ENCODE data around the gene C11orf52. TPM values are rescaled to one million over a fixed set of nuclear protein-coding genes. Genes with fewer than 3 reads are reported as not detected.

Gene C11orf52
- total RNA-seq, 1 donor from 2014 or later = 0.62 TPM

DNA sequence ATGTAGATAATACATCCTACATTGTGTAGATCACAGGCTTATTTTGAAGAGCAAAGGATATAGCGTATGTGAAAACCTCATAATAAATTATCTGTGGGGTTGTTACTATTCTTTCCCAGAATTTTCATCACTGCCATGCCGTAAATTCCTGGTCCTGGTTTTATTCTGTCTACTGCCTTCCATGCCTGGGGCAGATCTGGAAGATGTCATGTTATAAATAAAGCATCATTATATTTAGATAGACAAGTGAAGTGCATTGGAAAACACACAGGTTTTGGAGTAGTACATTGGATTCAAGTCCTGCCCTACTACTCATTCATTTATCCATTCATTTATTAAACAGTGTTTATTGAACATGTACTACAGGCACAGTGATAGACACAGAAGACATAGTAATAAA lies 2.2 kb downstream of the C11orf52 start:
- Mint-ChIP-seq H3K36me3 (ENCODE audit: unreplicated experiment) (no peaks in the 10 kb centered on the region), H3K27me3 (ENCODE audit: unreplicated experiment) (peaks cover 7% of the 10 kb centered on the region), H3K9me3 (ENCODE audit: unreplicated experiment) (no peaks in the 10 kb centered on the region), H3K27ac (ENCODE audit: unreplicated experiment) (no peak overlapping the region), H3K4me3 (ENCODE audit: unreplicated experiment) (no peak overlapping the region), H3K4me1 (ENCODE audit: unreplicated experiment) (peaks cover 29% of the 10 kb centered on the region)
- no peak for TF ChIP-seq CTCF (IDR thresholded peaks at IDR 0.05)
- DNase-seq (ENCODE audit: extremely low spot score, unreplicated experiment) = no peak

DNA sequence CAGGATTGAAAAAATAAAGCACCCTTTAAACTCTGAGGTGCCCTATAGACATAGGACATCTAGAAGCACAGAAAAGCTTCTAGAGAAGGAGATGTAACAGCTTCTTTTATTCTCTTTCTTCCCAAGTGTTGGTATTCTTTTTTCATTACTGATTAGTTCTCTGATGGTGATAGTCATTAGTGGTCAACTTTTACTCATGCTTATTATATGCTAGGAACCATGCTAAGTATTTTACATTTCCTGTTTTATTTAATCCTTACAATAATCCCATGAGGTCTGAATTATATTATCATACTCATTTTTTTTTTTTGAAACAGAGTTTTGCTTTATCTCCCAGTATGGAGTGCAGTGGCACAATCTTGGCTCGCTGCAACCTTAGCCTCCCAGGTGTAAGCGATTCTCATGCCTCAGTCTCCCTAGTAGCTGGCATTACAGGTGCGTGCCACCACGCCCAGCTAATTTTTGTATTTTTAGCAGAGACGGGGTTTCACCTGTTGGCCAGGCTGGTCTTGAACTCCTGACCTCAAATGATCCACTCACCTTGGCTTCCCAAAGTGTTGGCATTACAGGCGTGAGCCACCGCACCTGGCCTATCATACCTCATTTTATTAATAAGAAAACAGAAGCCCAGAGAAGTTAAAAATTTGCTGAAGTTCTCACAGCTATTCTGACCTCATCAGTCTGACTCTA lies 3.0 kb downstream of the C11orf52 start:
- H3K27ac Mint-ChIP-seq (ENCODE audit: unreplicated experiment) = no peak overlapping the region
- no peaks in the 10 kb centered on the region for H3K27me3 Mint-ChIP-seq (ENCODE audit: unreplicated experiment)
- no peak for TF ChIP-seq CTCF (IDR thresholded peaks at IDR 0.05)
- peaks cover 35% of the 10 kb centered on the region for H3K4me1 Mint-ChIP-seq (ENCODE audit: unreplicated experiment)
- H3K4me3 Mint-ChIP-seq (ENCODE audit: unreplicated experiment) = no peak overlapping the region
- no peak for DNase-seq (ENCODE audit: extremely low spot score, unreplicated experiment)
- H3K9me3 Mint-ChIP-seq (ENCODE audit: unreplicated experiment) = no peaks in the 10 kb centered on the region
- H3K36me3 Mint-ChIP-seq (ENCODE audit: unreplicated experiment) = no peaks in the 10 kb centered on the region

DNA sequence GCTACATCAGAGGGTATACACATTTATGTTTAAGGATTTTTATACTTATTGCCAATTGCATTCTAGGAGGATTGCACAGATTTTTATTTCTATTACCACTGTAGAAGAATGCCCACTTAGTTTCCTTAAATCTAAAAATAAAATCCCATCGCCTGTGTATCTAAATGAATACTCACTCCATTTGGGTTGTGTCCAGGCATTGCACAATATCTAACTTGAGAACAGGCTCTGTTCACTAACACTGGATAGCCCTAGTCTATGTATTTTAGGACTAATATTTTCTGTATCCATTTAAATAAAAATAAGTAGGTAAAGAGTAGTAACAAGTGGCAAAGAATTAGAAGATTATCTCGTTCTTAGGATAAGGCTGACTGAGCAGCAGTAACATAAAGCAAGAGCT lies 4.1 kb downstream of the C11orf52 start:
- peak overlapping the region; percentile 93 for H3K27ac Mint-ChIP-seq (ENCODE audit: unreplicated experiment)
- H3K4me3 Mint-ChIP-seq (ENCODE audit: unreplicated experiment) = peak overlapping the region; percentile 28
- H3K36me3 Mint-ChIP-seq (ENCODE audit: unreplicated experiment) = no peaks in the 10 kb centered on the region
- H3K4me1 Mint-ChIP-seq (ENCODE audit: unreplicated experiment) = peaks cover 40% of the 10 kb centered on the region
- no peaks in the 10 kb centered on the region for H3K9me3 Mint-ChIP-seq (ENCODE audit: unreplicated experiment)
- TF ChIP-seq CTCF (IDR thresholded peaks at IDR 0.05) = no peak
- H3K27me3 Mint-ChIP-seq (ENCODE audit: unreplicated experiment) = no peaks in the 10 kb centered on the region
- no peak for DNase-seq (ENCODE audit: extremely low spot score, unreplicated experiment)

DNA sequence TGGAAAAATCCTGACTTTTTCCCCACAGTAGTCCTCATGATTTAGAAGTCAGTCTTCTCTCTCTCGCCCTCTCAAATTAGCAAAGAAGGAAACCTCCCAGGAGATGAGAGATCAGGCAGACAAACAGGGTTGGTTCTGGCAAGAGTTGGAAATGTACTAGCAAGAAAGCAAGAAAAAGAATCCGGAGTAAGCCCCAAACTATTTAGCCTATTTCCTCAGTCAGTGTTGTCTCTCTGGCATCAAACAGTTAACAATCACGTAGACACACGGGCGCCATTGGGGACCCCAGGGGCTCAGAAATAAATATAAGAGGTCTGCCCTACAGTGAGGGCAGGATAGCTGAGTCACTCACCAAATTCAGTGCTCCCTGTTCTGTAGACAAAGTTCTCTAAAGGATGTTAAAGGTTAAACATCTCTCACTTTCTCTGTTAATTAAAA lies 4.7 kb downstream of the C11orf52 start:
- peak overlapping the region; percentile 28 for H3K4me3 Mint-ChIP-seq (ENCODE audit: unreplicated experiment)
- no peaks in the 10 kb centered on the region for H3K36me3 Mint-ChIP-seq (ENCODE audit: unreplicated experiment)
- H3K27me3 Mint-ChIP-seq (ENCODE audit: unreplicated experiment) = no peaks in the 10 kb centered on the region
- DNase-seq (ENCODE audit: extremely low spot score, unreplicated experiment) = no peak
- no peaks in the 10 kb centered on the region for H3K9me3 Mint-ChIP-seq (ENCODE audit: unreplicated experiment)
- peaks cover 40% of the 10 kb centered on the region for H3K4me1 Mint-ChIP-seq (ENCODE audit: unreplicated experiment)
- H3K27ac Mint-ChIP-seq (ENCODE audit: unreplicated experiment) = peak overlapping the region; percentile 93
- TF ChIP-seq CTCF (IDR thresholded peaks at IDR 0.05) = no peak

DNA sequence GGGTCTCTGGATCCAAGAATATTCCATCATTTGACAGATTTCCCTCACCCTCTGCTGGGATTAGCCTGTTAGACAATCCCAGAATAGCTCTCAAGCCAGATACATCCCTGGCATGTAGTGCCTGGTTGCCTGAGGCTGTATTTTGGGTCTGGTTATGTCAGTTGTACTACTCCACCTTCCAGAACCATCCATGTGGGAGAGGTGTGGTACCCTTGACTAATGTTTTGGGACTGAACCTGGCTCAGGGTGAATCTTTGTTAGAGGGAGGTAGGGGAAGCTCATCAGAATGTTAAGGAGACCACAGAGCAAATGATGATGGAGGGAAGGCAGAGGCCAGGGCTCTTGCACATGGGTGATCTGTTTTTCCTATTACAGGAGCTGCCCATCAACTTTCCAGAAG lies 5.2 kb downstream of the C11orf52 start:
- no peak for TF ChIP-seq CTCF (IDR thresholded peaks at IDR 0.05)
- H3K27ac Mint-ChIP-seq (ENCODE audit: unreplicated experiment) = peak overlapping the region; percentile 93
- H3K36me3 Mint-ChIP-seq (ENCODE audit: unreplicated experiment) = no peaks in the 10 kb centered on the region
- DNase-seq (ENCODE audit: extremely low spot score, unreplicated experiment) = no peak
- no peak overlapping the region for H3K4me3 Mint-ChIP-seq (ENCODE audit: unreplicated experiment)
- no peaks in the 10 kb centered on the region for H3K9me3 Mint-ChIP-seq (ENCODE audit: unreplicated experiment)
- H3K4me1 Mint-ChIP-seq (ENCODE audit: unreplicated experiment) = peaks cover 40% of the 10 kb centered on the region
- H3K27me3 Mint-ChIP-seq (ENCODE audit: unreplicated experiment) = no peaks in the 10 kb centered on the region
